SH-SY5Y (cell line): ENCODE results near the gene ZNF747.

Experiments used
- GATA2 ChIP-seq: IDR thresholded peaks from 2 replicates; pipeline ENCODE4 v1.6.1; 2011; ENCODE audit warnings: mild to moderate bottlenecking, low read depth, low read length
- GATA3 ChIP-seq: IDR thresholded peaks from 2 replicates; pipeline ENCODE4 v1.6.1; 2011; ENCODE audit warnings: low read depth, mild to moderate bottlenecking, low read length, moderate library complexity

- TF ChIP-seq GATA2: no peak
- TF ChIP-seq GATA3: no peak
Measured at GRCh38 chr16:30525844-30526136, 8.9 kb downstream of the ZNF747 start.
